CD4-positive, alpha-beta T cell treated with Interleukin-1 beta for 1 hour (primary cell): ENCODE results near the gene PRKD1.

Experiments used
- DNase-seq, 2 donors: peaks; one replicate each; pipeline ENCODE4 v3.0.0-alpha.2; 2020 to 2022

The PRKD1 gene

DNA sequence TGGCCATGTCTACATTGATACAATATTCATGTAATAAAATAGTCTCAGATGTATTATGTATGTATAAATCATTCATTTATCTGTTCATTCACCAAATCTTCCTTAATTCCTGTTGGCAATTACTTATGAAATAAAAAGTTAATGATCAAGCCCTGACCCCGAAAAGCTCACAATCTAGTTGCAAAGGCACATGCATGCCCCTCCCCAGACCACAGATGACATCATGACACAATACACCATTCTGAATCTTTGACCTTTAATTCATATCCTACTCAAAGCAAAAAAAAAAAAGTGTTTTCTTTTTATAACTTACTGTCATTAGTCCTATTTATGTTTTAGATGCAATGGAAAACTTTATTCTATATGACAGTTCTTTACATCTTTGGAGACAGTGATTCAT, 346.9 kb downstream of the PRKD1 start:
- no peak for DNase-seq

- no peak for DNase-seq
Measured at GRCh38 chr14:29579838-29580237, 347.8 kb downstream of the PRKD1 start.

DNA sequence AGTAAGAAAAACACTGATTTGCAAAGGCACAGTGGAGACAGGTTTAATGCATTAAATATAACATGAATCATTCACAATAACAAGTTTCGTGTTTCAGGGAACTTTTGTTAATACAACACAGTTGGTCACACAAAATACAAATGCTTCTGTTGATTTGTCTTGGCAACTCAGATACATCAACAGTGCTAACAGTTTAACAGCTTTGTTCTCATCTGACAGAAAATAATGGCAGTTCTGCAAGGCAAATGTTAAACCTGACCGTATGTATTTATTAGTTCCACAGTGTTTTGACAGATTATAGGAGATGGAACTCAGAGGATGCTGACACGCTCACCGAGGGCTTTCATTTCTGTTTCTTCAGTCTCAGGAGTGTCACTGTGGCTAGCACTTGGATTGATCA, 350.7 kb downstream of the PRKD1 start:
- no peak for DNase-seq

GRCh38 chr14:29569194-29569593, 358.5 kb downstream of the PRKD1 start:
- no peak for DNase-seq

DNA sequence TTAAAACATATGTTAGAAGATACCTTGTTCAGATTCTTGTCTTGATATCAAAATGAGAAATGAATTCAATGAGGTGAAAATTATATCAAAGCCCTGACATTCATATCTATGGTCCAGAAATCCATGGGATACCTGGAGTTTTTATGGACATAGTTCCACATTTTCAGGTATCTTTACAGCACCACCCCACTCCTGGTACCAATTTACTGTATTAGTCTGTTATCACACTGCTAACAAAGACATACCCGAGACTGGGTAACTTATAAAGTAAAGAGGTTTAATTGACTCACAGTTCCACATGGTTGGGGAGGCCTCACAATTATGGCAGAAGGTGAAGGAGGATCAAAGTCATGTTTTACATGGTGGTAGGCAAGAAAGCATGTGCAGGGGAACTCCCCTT, 361.5 kb downstream of the PRKD1 start:
- no peak for DNase-seq

- no peak for DNase-seq
Measured at GRCh38 chr14:29558516-29558915, 369.1 kb downstream of the PRKD1 start.

DNA sequence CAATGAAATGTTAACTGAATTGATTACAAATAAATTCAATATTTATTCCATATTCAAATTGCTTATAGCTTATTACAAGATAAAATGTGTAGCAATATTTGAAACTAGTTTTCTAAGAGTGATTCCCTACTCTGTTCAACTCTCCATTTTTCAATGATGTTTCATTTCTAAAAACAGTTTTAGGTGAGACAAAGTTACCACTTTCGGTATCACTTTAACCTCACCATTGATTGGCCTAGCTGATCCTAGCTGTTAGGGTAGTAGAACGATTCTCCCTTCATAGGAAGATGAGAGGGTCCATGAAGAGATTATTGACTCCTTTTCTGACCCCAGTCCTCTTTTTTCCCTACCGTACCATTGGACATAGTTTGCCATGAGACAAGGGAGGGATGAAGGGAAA, 373.3 kb downstream of the PRKD1 start:
- no peak for DNase-seq

DNA sequence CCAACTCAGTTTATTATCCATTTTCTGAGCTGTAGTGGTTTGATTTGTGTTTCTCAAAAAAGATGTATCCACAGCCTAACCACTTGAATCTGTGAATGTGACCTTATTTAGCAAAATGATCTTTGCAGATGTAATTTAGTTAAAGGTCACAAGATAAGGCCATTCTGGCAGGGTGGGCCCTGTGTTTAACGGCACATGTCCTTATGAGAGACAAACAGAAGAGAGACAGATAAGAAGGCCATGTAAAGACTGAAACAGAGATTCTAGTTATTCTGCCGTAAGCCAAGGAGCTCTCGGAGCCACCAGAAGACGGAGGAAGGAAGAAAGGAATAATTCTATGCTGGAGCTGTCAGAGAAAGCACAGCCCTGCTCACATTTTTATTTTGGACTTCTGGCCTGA, 374.2 kb downstream of the PRKD1 start:
- no peak for DNase-seq

DNA sequence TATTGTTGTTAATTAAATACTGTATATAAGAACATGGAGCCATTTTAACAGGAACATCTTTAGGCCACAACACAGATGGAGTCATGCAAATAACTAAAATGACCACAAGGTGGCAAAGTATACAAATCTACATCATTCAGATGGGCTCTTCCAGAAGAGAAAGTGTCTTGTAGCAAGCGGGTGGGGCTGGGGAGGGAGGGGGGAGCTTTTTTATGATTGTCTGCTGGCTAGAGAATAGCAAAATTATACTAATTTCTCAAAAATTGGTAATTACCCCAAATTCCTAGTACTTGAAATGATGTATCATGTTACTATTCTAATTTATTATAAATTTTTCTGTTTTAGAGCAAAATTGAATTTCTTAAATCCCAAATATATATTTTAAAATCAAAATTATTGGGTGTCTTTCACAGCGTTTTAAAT, 378.7 kb downstream of the PRKD1 start:
- DNase-seq, result no peak

DNA sequence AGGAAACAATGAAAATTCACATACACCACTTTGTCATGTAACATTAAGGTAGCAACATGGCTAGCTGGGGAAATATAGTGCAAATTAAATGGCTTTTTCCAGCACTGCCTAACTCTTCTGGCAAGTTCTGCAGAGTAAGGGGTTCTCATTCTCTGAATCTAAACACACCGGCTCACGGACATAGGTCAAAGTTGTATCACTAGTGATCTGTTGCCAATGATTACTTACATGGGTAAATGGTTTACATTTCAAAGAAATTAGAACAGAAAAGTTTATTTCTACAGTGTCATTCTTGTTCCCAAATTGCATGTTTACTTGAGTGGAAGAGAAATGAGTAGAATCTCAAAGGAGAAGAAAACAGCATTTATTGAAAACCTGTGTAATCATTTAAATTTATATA, 381.9 kb downstream of the PRKD1 start:
- no peak for DNase-seq

GRCh38 chr14:29536886-29537511, 390.6 kb downstream of the PRKD1 start:
- no peak for DNase-seq

- no peak for DNase-seq
Measured at GRCh38 chr14:29529418-29529817, 398.2 kb downstream of the PRKD1 start.

GRCh38 chr14:29528889-29529288, 398.8 kb downstream of the PRKD1 start:
- no peak for DNase-seq

GRCh38 chr14:29527286-29527685, 400.4 kb downstream of the PRKD1 start:
- DNase-seq, result no peak
